A673 (cell line): Measurements from ENCODE around the gene ZIM2.
A peak's percentile ranks its signal among the peaks of the same experiment; 100 is the strongest.

Source experiments
- CTCF ChIP-seq: fragments of 300-800, 200-600 bp; sonication (generic); conservative IDR thresholded peaks from 2 replicates; pipeline ENCODE4 v1.5.1; 2017; ENCODE audit warnings: low read depth, mild to moderate bottlenecking, antibody characterized with exemption, low read length, moderate library complexity, mixed read lengths
- EZH2 ChIP-seq: fragments of 200-600 bp; sonication (generic); IDR thresholded peaks from 2 replicates; pipeline ENCODE4 v1.6.1; 2017; ENCODE audit warnings: borderline replicate concordance, low read depth, mild to moderate bottlenecking, mixed read lengths, antibody characterized with exemption, low read length; ENCODE audit not compliant: poor library complexity, severe bottlenecking

- peak; percentile 65 for TF ChIP-seq CTCF
- no peak for TF ChIP-seq EZH2
Measured at GRCh38 chr19:56838024-56838908, 2.3 kb downstream of the ZIM2 start.
